ENCODE data around the gene KLF15. TPM values are rescaled to one million over a fixed set of nuclear protein-coding genes. Genes with fewer than 3 reads are reported as not detected.

The KLF15 gene
- total RNA-seq, 2 donors from 2014 or later: 0.44 to 1.0 TPM

DNA sequence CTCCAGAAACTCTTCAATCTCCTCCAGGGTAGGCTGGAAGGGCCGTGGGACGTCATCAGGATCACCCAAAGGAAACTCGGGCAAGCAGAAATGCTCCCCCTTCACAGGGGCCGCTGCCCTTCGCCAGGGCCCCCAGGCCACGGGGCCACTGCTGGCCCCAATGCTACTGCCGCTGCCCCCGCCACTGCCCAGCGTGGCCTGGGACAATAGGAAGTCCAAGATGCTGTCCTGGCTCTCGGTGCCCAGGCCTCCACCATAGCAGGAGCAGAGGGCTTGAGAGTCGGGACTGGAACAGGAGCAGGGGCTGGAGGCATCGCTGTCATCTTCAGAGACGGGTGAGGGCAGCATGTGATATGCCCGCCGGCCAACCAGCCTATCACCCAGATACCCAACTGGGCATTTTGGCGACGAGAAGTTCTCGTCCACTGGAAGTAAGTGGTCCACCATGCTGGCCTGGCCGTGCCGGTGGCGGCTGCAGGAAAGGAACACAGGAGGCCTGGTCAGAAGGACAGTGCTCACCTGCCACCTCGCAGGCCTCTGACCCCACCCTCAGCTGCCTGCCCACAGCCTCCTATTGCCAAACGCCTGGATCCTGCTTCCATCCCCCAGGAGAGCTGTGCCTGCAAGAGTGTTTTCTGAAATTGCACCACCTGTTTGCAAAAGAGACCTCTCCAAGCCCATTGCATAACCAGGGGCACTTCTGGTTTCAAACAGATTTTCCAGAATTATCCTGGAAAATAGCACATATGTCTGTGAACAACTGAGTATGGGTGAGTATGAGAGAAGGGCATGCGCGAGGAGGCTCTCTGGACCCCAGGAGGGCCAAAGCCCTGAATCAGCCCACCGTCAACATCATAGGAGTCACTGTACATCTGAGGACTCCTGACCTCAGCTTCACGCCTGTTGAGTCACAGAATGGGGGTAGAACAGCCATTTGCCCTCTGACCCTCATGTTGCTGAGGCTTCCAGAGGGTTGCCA is 4.4 kb downstream of the KLF15 start:
- ATAC-seq (replicated peaks in 1 of 2) (no peak), DNase-seq (no peak)
- Mint-ChIP-seq H3K27ac (no peak overlapping the region), H3K9me3 (no peaks in the 10 kb centered on the region), H3K27me3 (ENCODE audit: low read depth) (peaks cover 19% of the 10 kb centered on the region), H3K4me1 (ENCODE audit: low read depth) (peaks cover 7% of the 10 kb centered on the region), H3K36me3 (ENCODE audit: insufficient read depth in 2 of 2) (peaks cover 2% of the 10 kb centered on the region in 2 donors), H3K4me3 (no peak overlapping the region)

DNA sequence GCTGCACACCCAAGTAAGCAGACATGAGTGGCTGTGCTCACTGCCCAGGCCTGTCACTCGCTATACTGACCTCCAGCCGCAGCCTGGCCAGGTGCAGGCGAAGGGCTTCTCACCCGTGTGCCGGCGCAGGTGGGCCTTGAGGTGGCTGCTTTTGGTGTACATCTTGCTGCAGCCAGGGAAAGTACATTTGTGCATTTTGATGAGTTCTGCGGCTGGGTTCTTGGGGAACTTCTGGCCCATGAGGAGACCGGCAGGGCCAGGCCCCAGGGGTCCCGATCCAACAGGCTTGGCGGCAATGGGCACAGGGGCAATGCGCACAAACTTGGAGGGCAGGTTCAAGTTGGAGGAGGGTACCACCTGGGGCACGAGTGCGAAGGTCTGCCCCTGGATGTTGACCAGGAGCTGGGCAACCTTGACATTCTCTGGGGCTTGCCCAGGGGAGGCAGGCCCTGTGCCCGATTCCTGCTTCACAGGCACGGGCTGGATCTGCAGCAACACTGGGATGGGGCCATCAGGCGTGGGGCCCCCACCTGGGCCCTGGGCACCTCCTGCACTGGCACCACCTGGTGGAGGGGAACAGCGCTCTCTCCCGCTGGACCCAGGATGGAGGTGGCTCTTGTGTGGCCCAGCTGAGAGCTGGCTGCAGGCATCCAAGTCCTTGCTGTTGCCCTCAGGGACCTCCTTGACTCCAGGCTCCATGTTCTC is 5.3 kb downstream of the KLF15 start:
- no peak for ATAC-seq (replicated peaks in 1 of 2)
- peaks cover 16% of the 10 kb centered on the region for H3K27me3 Mint-ChIP-seq (ENCODE audit: low read depth)
- peaks cover 2% of the 10 kb centered on the region in 2 donors for H3K36me3 Mint-ChIP-seq (ENCODE audit: insufficient read depth in 2 of 2)
- H3K27ac Mint-ChIP-seq: no peak overlapping the region
- no peak overlapping the region for H3K4me3 Mint-ChIP-seq
- no peak for DNase-seq
- peaks cover 5% of the 10 kb centered on the region for H3K4me1 Mint-ChIP-seq (ENCODE audit: low read depth)
- no peaks in the 10 kb centered on the region for H3K9me3 Mint-ChIP-seq

DNA sequence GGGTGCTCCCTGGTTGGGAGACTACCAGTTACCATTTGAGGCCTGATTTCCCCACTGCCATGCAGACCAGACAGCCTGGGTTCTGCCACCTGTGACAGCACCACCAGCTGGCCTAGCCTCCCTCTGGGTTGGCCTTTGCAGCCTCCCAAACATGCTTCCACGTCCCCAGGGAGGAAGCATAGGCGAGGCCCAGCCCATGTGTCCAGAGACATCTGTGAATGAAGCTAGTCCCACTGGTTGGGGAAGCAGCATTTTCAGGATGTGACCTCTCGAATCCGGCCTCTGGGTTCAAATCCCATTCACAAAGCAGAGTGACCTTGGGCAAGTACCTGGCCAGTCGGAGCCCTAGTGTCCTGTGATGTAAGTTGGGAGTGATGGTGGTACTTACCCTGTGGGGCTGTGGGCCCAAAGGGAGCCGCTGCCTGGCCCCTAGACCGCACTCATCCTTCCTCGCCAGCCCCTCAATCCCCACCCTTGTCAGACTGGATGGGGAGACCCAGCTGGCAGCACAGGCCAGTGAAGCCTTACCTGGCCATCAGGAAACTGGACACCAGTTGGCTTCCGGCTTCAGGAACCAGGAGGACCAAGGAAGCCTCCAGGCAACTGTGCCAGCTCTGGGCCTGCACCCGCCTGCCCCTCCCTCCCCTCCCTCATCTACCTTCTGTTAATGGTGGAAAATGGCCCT is 6.0 kb downstream of the KLF15 start:
- ATAC-seq (replicated peaks in 1 of 2) (no peak), DNase-seq (no peak)
- no peak overlapping the region for H3K4me3 Mint-ChIP-seq
- H3K9me3 Mint-ChIP-seq: no peaks in the 10 kb centered on the region
- H3K4me1 Mint-ChIP-seq (ENCODE audit: low read depth): peaks cover 2% of the 10 kb centered on the region
- peaks cover 13% of the 10 kb centered on the region for H3K27me3 Mint-ChIP-seq (ENCODE audit: low read depth)
- H3K36me3 Mint-ChIP-seq (ENCODE audit: insufficient read depth in 2 of 2): peaks cover 0 to under 1% of the 10 kb centered on the region in 2 donors
- H3K27ac Mint-ChIP-seq: no peak overlapping the region

DNA sequence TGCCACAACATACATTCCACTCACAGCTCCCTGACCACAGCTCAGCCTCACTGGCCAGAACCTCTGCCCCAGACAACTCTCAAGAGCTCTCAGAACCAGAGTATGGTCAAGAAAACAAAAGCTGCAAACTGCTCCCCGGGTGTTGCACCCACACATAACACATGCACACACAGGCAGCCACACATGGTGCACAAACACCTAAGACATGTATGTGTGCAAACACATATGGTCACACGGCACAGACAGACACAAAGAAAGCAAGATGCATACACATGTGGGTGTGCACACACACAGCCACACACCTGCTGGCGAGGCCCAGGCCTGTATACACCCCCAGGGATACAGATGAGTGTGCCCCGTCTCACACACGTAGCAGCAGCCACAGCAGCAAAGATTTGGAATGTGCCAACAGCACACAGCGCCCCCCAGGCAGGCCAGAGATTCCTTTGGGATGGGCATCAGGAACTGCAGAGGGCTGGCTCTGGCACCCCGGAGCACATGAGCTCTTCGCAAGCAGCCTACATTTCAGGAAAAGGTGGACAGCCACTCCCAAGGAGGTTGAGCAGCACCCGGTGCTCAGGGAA is 6.6 kb downstream of the KLF15 start:
- DNase-seq: no peak
- H3K4me3 Mint-ChIP-seq: no peak overlapping the region
- no peak overlapping the region for H3K27ac Mint-ChIP-seq
- ATAC-seq (replicated peaks in 1 of 2): no peak
- no peaks in the 10 kb centered on the region for H3K9me3 Mint-ChIP-seq
- peaks cover 6% of the 10 kb centered on the region for H3K27me3 Mint-ChIP-seq (ENCODE audit: low read depth)
- no peaks in the 10 kb centered on the region for H3K4me1 Mint-ChIP-seq (ENCODE audit: low read depth)
- no peaks in the 10 kb centered on the region for H3K36me3 Mint-ChIP-seq (ENCODE audit: insufficient read depth in 2 of 2)

DNA sequence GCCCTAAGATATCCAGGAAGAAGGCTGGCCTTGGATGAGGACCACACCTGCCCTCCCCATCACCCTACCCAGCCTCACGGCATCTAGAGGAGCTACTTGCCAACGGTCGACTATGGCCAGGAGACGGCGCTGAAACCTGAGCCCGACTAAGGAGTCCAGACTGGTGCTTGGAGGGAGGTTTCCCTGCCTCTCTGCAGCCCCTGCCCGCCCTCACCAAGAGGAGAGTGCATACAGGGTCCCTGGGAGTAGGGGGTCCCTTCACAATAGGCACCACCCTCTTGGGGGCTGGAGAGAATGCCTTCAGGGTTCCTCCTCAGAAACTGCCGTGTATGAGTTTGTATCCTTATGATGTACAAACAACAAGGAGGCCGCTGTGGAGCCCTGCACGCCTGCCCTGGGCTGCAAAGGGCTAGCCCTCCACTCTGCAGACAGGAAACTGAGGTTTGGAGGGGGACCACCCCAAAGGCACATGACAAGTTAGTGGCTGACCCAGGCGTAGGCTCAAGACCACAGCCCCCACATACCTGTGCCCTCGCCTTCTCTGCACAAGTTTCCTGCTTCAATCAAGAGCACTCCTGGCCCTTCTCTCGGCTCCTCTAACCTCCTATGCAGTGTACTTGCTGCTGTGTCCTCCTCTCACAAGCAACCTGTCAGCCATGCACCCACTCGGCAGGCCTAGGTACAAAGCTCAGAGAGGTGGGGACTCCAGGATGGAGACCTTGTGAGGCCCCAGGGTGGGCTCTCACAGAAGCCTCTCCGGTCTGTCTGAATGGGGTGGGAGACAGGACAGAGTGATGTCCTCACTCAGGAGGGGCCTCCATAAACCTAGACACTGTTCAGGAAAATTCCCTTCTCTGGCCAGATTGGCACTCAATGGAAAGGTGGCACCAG is 7.4 kb downstream of the KLF15 start:
- no peak for ATAC-seq (replicated peaks in 1 of 2)
- no peak overlapping the region for H3K27ac Mint-ChIP-seq
- no peaks in the 10 kb centered on the region for H3K4me1 Mint-ChIP-seq (ENCODE audit: low read depth)
- H3K27me3 Mint-ChIP-seq (ENCODE audit: low read depth): no peaks in the 10 kb centered on the region
- H3K36me3 Mint-ChIP-seq (ENCODE audit: insufficient read depth in 2 of 2): no peaks in the 10 kb centered on the region
- H3K4me3 Mint-ChIP-seq: no peak overlapping the region
- DNase-seq: no peak
- no peaks in the 10 kb centered on the region for H3K9me3 Mint-ChIP-seq

DNA sequence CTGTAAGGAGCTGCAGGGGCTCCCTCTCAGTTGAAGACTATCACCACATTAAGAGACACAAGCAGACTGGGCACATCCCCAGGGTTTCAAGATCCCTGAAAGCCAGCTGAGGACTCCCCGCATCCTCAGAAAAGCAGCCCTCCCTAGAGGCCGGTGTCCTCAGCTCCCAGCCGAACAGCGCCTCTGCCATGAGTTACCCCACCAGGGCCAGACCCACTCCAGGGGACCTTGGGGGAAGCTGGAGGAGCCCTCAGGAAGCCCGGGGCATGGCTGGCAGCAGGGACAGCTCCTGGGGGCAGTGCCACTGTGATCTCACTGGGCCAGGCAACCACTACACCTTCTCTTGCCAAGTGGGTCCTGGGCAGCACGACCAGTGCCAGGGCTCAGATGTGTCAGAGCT is 8.1 kb downstream of the KLF15 start:
- Mint-ChIP-seq H3K9me3 (no peaks in the 10 kb centered on the region), H3K27me3 (ENCODE audit: low read depth) (no peaks in the 10 kb centered on the region), H3K36me3 (ENCODE audit: insufficient read depth in 2 of 2) (no peaks in the 10 kb centered on the region), H3K4me3 (no peak overlapping the region), H3K4me1 (ENCODE audit: low read depth) (no peaks in the 10 kb centered on the region), H3K27ac (no peak overlapping the region)
- DNase-seq: no peak
- no peak for ATAC-seq (replicated peaks in 1 of 2)

DNA sequence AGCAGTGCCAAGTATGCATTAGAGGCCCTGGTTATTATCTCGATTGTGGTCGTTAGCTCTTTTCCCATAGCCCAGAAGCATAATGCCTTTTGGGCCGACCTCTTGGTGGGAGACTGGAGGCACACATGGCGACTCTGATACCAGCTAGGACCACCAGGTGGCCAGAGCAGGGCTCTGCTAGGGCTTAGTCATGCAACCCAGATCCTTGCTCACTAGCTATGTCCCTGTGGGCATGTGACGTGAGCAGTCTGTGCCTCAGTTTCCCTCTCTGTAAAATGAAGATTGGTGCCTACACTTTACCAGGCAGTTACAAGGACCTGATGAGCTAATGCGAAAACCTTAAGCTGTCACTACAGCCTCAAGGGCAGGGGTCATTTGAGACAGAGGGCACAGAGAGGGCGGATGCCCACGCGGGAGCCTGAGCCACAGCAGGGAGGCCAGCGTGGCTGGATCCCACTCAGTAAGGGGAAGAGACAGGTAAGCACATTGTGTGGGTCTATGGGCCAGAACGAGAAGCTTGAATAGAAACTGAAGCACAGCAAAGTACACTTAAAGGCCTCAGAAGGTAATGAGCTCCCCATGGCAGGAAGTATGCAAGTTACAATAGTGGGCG is 8.8 kb downstream of the KLF15 start:
- ATAC-seq (replicated peaks in 1 of 2) (no peak), DNase-seq (no peak)
- no peak overlapping the region for H3K27ac Mint-ChIP-seq
- H3K36me3 Mint-ChIP-seq (ENCODE audit: insufficient read depth in 2 of 2): no peaks in the 10 kb centered on the region
- no peaks in the 10 kb centered on the region for H3K9me3 Mint-ChIP-seq
- H3K27me3 Mint-ChIP-seq (ENCODE audit: low read depth): no peaks in the 10 kb centered on the region
- no peaks in the 10 kb centered on the region for H3K4me1 Mint-ChIP-seq (ENCODE audit: low read depth)
- no peak overlapping the region for H3K4me3 Mint-ChIP-seq

DNA sequence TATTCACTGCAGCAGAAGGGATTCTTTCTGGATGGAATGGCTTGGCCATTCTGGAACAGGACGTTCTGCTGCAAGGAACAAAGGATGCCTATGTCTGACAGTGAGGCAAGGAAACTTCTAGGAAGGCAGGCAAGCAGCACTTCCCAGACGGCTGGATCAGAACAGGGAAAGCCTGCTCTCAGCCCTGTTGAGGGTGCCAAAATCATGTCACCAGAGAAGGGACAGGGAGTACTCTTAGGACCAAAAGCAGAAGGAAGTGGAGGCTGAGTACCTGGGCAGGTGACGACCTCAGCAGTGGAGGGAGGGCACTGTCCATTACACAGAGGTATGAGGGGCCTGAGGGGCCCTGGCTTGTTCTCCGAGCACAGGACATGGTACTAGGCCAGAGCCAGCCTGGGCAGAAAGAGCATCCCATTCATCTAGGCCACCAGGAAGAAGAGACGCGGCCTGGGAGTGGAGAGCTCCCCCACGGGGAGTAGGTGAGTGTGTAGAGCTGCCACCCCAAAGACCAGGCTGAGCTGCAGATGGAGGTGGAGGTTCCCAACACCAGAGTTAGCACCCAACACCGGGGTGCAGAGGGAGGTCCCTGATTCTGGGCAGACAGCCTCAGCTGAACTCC is 9.6 kb downstream of the KLF15 start:
- Mint-ChIP-seq H3K27me3 (ENCODE audit: low read depth) (no peaks in the 10 kb centered on the region), H3K36me3 (ENCODE audit: insufficient read depth in 2 of 2) (no peaks in the 10 kb centered on the region), H3K27ac (no peak overlapping the region), H3K4me1 (ENCODE audit: low read depth) (no peaks in the 10 kb centered on the region), H3K4me3 (no peak overlapping the region), H3K9me3 (no peaks in the 10 kb centered on the region)
- ATAC-seq (replicated peaks in 1 of 2) (no peak), DNase-seq (no peak)

DNA sequence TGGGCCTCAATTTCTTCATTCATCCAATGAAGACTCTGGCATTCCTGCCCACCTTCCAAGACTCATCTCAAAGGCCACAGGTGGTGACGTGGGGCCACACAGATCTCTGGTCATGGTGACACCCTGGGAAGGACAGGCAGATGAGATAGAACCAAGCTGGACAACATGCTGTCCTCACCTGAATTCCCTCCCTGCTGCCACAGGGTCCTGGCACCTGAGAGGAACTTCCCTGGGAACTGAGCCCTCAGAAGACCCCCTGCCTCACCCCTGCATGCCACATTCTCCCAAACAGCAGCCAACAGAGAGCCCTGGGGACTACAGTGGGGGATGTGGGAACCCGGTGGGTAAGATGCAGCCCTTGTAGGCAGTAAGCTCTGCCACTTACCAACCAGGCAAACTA is 10.7 kb downstream of the KLF15 start:
- H3K4me1 Mint-ChIP-seq (ENCODE audit: low read depth): no peaks in the 10 kb centered on the region
- DNase-seq: no peak
- no peaks in the 10 kb centered on the region for H3K36me3 Mint-ChIP-seq (ENCODE audit: insufficient read depth in 2 of 2)
- H3K27ac Mint-ChIP-seq: no peak overlapping the region
- no peaks in the 10 kb centered on the region for H3K27me3 Mint-ChIP-seq (ENCODE audit: low read depth)
- no peaks in the 10 kb centered on the region for H3K9me3 Mint-ChIP-seq
- H3K4me3 Mint-ChIP-seq: no peak overlapping the region
- ATAC-seq (replicated peaks in 1 of 2): no peak

DNA sequence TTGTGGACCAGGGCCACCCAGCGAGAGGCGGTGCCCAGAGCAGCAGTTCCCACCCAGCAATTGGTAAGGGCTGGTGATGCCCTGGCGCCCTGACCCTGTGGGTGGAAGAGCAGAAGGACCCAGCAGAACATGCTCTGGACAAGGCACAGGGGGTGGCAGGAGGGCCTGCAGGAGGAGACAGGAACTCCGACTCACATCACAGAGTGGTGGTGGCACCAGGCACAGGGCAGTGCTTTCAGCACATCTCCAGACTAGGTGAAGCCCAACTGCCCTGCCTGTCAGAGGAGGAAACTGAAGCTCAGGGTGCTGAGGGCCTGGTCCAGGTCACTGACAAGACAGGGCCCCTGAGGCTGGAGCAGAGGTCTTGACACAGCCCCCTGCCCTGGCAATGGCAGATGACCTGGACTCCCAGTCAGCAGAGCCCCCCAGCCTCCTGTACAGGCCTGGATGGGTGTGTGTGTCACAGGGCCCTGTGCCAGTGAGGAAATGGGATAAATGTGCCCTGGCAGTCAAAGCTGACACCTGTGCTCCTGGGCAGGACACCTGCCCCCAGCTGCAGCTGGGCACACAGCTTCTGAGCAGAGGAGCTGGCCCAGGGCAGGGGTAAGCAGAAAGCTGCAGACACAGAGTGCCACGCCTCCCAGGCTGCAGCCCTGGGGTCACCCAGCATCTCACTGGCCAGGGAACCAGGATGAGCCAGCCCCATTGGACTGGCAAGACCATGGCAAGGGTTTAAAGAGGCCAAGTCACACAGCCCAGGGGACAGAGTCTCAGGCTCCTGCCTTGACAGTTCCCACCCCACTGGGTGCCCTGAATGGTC is 11.4 kb downstream of the KLF15 start:
- no peak overlapping the region for H3K27ac Mint-ChIP-seq
- no peak overlapping the region for H3K4me3 Mint-ChIP-seq
- DNase-seq: no peak
- H3K9me3 Mint-ChIP-seq: no peaks in the 10 kb centered on the region
- H3K4me1 Mint-ChIP-seq (ENCODE audit: low read depth): no peaks in the 10 kb centered on the region
- no peaks in the 10 kb centered on the region for H3K36me3 Mint-ChIP-seq (ENCODE audit: insufficient read depth in 2 of 2)
- ATAC-seq (replicated peaks in 1 of 2): no peak
- no peaks in the 10 kb centered on the region for H3K27me3 Mint-ChIP-seq (ENCODE audit: low read depth)

DNA sequence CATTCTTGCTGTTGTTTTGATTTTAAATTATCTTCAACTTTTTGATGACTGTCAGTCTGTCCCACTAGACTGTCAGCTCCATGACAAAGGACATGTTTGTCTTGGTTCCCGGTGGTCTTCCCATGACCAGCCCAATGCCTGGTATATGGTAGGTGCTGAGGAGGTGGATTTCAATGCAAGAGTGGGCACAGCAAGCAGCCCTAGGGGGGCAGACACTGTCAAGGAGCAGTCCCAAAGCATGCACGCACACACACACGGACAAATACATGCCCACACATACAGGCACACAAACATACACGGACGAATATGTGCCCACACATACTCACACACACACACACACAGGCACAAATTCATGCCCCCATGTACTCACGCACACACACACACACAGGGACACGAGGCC is 12.0 kb downstream of the KLF15 start:
- Mint-ChIP-seq H3K4me3 (no peak overlapping the region), H3K27ac (no peak overlapping the region), H3K36me3 (ENCODE audit: insufficient read depth in 2 of 2) (no peaks in the 10 kb centered on the region), H3K4me1 (ENCODE audit: low read depth) (no peaks in the 10 kb centered on the region), H3K27me3 (ENCODE audit: low read depth) (no peaks in the 10 kb centered on the region), H3K9me3 (no peaks in the 10 kb centered on the region)
- ATAC-seq (replicated peaks in 1 of 2): no peak
- no peak for DNase-seq
